GM21381 (cell line): Measurements from ENCODE around the gene ACO1.
"Not testable (repeated sequence)": the region's sequence is repeated elsewhere in the genome, so short reads cannot be mapped to it uniquely, and the experiment has no call there.

Experiments used
- ATAC-seq: cut with Tn5 transposase; IDR thresholded peaks from one replicate; pipeline ENCODE4 v1.9.1; 2021; ENCODE audit warnings: mild to moderate bottlenecking, moderate library complexity; ENCODE audit not compliant: unreplicated experiment

The ACO1 gene

DNA sequence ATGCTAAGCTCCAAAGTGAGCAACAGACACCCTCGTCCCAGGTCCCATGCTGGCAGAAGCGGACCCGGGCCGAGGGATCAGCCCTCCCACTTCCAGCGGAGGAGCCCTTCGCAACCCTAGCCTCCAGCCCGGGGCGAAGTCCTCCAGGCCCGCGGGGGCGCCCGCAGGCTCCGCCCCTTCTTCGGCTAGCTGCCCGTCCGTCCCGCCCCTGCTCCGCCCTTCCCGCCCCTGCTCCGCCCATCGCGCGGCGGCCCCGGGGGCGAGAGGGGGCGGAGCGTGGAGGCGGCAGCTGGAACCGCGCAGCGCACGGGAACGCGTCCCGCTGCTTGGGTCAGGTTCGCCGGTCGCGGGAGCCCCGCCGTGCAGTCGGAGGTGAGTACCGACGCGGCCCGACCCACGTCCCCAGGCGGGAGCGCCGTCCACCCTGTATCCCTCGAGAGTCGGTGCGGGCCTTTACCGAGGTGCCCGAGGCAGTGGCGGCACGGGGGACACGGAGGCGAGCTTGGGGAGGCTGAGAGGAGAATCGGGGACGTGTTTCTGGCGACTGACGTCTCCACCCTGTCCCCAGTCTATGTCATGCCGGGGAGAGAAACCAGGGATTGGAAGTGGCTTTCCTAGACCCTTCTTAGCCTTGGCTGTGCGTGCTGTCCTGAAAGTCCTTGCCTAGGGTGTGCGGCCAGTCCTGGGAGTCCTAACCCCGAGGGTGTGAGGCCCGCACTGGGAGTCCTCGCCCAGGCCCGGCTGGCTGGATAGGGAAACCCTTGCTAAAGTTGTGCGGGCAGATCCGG is at the start of gene ACO1:
ACO1 (plus strand) TSS at position 280 of the 788 bp plus-strand sequence. CDS start 20,864 bp downstream, outside the sequence.
- peak; percentile 97 for ATAC-seq

DNA sequence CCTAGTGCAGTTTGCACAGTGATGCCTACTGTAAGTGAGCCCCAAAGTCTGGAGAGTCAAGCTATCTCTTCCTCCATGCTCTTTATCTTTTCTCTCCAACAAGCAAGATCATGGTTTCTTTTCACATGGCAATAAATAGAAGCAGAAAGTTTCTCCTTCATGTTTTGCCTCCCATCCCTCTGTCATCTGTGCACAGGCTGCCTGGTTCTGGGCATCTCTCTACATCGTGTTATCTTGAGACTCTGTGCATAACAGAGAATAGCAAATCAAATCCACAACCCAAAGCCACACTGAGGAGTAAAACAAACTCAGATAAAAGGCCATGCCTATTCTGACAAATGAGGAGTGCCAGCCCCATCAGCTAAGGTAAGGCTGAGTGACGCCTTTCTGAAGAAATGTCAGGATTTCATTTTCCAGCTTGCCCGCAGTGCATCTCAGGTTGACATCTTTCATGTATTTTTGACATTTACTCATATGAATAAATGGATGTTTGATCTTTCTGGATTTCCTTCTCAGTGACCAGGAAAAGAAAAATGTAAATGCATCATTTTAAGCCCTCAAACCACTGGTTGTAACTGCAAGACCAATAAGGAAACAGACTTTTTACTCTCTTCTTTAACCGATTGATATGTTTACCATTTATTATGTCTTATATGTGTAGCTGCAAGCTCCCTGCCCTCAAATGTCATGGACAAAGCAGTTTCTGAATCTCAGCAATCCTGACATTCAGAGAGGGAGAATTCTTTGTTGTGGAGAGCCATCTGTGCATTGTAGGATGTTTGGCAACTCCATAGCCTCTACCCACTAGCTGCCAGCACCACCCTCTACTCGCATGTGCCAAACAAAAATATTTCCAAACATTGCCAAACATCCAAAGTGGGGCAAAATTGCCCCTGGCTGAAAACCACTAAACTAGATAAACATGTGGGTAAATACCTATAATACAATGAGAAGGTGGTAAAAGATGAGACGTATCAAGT is 49.2 kb upstream of the ACO1 start:
- ATAC-seq: no peak

DNA sequence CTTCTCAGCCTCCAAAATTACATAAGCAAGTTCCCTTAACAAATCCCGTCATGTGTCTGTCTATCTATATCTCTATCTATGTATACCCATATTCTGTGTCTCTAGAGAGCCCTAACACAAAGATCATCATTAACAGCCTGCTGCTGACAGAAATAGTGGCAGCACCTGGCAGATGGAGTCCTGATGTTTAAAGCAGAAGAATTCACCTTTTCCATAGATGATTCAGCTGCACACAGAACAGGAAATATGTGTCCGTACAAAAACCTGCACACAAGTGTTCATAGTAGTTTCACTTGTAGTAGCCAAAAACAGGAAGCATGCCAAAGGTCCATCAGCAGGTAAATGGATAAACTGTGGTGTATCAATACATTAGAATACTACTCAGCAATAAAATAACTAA is 45.0 kb upstream of the ACO1 start:
- ATAC-seq: peak; percentile 58

DNA sequence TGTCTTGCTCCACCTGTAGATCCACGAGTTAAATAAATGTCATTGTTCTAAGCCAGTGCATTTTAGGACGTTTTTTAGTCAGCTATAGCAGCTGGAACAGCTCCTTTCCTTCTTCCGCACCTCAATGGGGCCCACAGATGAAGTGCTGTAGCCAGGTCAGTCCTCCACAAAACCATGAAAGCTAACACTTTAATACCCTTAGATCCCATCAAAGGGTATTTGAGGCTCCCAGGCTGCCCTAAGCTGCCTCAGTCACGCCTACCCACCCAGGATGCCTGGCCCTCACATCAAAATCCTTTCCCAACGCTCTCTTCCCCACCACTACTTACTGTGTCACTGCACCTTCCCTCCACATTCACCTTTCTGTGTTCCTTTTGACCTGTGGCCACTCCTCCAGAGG is 44.1 kb upstream of the ACO1 start:
- no peak for ATAC-seq

DNA sequence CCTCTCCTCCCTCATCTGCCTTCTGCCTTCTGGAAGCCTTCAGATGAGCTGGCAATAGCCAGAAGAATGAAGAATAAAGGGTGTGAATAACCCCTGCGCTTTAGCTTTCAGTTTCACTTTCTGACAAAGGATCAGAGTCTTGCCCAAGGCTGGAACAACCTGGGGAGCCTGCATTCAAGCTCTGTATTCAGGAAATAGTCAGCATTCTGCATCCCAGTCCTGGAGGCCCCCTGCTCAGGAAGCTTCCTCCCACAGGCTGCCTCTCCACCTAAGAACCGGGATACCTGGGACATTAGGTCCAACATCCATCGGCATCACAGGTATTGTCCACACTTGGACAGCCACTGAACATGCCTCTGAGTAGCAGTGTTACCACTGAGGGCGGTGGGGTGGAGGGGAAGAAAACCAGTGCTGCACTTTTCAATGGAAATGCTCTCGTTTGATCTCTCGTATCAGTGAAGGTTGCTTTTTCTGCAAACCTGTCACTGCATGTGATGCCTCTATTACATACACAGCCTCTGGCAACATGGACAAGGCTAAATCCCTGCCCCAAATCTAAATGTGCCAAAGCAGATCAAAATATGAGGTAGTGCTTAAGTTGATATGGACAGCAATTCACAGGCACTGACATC is 39.8 kb upstream of the ACO1 start:
- ATAC-seq: peak; percentile 78

DNA sequence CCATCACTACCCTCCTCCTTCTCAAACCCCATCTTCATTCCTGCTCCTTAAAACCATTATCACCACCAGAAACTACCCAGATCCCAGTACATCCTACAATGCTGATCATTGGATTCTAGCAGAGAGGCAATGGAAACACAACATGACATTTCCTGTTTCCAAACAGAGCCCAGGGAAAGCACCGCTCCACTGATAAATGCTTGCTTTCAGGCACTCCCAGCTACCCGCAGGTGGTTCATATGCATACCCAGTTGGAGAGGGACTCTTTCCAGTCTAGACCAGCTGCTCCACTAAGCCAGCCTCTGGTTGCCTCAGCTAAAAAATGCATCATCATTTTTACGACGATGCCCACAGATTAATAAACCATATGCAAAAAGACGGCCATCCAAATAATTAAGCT is 39.2 kb upstream of the ACO1 start:
- no peak for ATAC-seq

DNA sequence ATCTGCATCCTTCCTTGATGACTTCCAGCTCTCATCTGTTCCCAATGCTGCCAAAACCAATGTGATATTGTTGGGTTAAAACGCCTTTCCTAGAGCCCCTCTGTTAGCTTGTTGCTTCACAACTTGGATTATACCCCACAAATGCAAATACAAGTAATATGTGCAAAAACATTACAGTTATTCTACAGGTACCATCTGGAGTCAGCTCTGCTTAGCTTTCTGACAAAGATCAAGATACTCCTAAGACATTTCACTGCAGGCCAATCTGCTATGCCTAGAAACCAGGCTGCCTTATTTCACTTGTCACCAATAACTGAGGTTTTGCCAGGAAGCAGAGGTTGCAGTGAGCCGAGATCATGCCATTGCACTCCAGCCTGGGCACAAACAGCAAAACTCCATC is 36.9 kb upstream of the ACO1 start:
- no peak for ATAC-seq

DNA sequence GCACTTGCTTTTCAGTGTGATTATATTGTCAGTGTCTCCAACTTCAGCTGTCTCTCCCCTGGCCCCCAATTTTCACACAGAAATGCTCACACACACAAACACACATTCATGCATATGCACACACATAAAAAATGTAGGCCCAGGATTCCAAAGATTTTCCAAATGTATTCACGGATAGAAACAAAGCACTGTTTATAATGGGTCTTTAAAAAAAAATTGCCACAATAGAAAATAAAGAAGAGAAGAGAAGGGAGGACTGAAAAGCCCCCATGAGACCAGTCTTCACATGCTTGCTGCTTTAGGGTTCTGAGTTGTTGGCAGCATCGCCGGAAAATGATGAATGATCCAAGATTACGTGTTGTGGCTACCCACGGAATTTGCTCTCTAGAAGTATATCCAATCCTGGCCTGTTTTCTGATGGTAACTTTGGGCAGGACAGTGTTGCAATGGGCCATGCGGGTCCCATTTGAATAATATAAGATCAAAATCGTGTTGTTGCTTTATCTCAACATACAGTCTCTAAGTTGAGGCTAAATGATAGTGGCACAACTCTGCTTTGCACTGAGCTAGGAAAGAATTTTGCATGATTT is 36.2 kb upstream of the ACO1 start:
- no peak for ATAC-seq

DNA sequence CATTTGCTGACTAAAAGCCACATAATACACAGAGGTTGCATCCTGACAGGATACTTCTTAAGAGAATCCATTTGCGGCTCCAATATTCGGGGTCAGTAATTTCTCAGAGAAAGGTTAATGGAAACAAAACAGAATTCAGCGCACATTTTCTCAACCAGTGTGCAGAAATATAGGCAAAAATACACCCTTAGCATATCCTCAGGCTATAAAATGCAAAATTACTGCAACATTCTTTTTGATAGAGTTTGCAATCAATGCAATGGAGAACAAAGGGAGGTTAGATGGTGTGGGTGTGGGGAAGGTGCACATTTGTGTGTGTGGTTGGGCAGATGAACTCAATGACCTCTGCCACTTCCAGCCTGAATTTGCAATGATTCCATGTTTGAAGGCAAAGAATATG is 35.4 kb upstream of the ACO1 start:
- ATAC-seq: no peak

DNA sequence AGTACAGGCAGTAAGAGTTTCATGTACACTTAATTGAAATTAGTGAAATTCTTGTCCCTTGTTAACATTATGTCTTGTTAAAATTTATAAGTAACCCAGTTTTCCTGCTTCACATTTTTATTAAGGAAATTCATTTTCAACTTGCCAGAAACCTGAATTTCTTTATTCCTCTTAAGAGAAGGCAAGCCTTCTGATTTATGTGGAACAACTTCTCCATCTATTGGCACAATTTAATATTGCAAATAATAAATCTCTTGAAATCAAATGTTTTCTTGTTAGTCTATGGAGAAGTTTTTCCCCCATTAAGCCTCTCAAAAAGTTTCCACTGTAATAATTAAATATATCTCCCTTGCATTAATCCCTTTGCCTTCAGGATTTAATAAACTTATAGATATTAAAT is 33.8 kb upstream of the ACO1 start:
- no peak for ATAC-seq

DNA sequence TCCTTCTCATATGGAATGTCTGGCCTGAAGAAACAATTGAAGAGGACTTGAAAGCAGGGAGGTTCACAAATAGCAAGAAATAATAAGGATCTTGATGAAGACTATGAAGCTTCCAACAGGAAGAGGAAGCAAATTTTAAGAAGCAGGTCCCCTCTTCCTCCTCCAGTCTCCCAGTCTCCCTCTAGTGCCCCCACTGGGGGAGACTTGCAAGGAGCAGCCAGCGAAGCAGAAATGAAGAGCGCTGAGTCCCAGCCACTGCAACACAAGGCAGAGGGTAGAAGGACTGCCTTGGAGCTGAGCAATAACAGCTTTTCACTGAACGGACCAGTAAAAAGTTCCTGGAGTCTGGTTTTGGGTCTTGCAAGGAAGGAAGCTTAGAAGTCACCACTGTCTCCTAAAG is 32.6 kb upstream of the ACO1 start:
- no peak for ATAC-seq

DNA sequence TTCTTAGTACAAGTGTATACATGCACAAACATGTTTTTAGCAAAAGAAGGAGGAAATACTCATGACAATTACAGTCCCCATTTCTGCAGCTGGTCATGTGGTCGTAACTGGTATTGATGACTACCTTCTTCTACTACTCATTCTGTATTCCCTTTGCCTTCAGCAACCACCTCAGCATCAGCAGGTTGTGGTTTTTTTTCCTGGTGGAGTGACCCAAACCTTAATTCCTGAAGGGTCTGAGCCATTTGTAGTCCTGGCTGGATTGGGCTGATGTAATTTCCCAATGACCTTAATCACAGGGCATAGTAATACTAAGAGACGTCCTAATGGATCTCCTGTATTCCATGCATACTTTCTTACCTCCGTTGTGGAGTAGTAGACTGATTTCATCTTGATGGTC is 31.0 kb upstream of the ACO1 start:
- ATAC-seq: not testable (repeated sequence)

DNA sequence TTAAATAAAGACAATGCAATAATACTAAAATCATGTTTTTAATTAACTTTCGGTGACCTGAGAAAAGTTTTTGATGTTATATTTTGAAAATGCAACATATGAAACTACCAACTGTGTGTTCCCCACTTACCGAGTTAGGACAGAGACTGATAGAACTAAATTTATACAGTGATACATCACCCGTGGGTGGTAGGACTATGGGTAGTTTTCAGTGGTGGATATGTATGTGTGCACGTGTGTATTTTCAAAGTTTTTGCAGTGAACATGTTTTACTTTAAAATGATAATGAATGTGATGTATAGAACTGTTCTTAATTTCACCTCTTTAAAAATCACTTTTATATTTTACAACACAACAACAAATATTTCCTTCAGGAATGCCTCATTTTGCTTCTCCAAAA is 25.0 kb upstream of the ACO1 start:
- no peak for ATAC-seq

DNA sequence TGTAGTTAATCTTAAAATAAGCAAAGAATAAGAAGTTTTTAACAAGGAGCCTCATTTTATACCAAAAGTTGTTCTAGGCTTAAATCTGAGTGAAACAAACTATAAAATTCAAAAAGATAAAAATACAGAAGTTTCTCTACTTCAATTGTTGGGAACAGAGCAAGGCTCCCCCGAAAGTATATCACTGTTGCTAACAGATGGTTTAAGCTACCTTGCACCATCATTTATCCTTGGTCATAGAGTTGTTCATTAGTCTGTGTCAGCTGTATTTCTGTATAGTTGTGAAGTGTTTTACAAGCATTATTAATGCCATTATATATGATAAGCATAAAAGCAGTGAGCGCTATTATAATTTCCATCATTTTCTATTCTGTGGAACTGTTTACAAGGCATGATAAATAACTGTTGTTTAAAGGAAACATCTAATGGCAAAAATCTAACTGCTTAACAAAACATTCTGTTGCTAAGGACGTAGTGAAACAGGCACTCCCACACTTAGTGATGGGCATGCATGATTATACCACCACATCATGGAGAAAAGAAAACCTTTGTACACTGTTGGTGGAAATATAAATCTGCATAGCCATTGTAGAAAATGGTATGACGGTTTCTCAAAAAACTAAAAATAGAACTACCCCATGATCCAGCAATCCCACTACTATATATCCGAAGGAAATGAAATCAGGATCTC is 23.3 kb upstream of the ACO1 start:
- no peak for ATAC-seq

DNA sequence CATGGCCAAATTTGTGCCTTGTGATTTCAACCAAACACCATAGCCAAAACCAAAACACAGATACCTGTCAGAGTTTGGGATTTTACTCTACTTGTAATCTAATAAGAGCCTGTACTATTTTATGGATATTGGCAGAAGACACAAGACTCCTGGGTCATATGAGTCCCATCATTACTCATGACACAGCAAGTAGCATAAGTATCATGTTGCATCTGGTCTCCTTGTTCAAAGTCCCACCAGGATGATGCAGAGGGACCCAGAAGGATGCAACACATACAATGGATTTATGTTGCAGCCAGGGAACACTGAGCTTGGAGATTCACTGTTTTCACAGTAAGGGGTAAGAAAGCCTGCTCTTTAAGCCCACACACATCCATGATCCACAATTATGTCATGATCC is 13.2 kb upstream of the ACO1 start:
- ATAC-seq: no peak

DNA sequence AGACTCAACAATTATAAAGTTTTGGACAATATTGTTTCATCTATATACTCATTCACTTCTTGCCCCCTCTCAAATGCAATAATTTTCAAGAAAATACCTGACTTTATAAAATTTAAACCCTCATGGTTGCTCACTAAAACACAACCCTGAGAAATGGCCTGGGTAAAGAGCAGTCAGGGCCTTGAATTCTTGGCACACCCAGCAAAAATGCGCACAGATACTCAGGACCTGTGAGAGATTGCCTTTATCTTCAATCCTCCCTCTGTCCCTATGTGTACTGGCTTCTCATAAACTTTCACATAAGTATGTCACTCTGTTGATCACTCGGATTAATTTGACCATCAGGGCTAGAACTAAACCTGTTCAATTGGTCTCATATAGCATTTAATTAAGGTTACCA is 12.8 kb upstream of the ACO1 start:
- no peak for ATAC-seq

DNA sequence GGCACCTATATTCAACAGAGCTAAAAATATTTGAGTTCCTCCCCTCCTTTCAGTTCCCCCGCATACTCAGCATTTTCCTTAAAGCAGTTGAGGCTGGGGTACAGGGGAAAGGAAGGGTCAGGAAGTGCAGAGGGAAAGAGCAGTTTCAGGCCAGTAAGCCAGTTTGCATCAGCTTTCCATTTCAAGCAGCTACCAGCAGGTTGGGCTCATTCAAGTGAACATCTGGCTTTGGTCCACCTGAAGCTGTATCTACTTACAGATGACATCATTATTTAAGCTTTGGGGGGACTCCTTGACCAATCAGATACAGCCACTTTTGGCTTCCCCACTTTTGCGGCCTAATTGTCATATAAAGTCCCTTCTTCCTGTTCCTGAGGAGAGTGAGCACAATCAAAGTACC is 8.2 kb upstream of the ACO1 start:
- no peak for ATAC-seq

DNA sequence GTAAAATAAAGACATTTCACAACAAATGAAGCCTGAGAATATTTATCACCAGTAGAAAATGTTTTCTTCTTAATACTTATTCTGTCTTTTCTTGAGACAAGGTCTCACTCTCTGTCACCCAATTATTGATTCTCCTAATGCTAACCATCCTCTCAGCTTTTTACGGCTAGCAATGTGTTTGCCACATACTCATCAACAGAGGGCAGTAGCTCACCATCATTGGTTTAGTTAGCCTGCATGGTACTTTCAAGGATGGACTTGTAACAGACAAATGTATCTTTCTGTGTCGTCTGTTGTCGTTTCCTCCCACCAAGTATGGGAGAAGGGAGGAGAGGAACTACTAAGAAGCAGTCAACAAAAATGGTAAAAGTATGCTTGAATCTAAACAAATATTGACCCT is 5.9 kb upstream of the ACO1 start:
- ATAC-seq: peak; percentile 68

DNA sequence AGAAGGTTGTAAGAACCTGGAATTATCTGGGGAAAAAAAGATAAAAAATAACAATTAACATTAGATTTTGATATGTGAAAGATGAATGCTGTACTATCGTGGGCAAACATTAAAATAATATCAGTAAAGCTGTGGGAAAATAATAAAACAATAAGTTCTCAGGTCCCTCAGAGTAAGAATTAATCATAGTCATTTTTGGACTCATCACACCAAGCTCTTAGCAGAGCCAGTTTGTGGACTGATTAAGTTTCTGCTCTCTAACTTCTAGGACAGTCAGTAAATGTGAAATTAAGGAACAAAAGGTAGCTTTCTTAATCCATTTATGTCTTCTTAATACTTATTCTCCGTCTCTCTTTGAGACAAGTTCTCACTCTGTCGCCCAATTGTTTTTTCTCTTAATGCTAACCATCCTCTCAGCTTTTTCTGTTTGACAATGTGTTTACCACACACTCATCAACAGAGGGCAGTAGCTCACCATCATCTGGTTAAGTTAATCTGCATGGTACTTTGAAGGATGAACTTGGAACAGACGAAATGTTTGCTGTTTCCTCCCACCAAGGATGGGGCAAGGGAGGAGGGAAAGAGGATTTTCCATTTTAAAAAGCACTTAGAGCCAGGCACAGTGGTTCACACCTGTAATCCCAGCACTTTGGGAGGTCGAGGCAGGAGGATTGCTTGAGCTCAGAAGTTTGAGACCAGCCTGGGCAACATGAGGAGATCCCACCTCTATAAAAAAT is 5.3 kb upstream of the ACO1 start:
- ATAC-seq: peak; percentile 78

DNA sequence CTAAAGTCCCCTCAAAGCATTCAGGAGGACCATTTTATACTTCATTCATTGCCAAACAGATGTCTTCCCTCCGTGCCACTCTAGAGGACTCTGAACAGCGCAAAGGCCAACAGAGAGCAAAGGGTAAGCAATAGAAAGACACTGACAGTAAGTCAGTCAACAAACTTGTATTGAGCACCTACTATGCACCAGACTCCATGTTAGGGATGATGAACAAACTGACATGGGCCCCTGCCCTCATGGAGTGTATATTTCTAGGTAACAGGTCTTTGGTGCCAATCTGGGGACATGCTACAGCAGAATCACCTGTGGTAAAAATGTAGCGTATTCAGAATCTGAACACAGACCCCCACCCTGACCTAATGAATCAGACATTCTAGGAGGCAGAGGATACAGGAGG is 3.5 kb upstream of the ACO1 start:
- ATAC-seq: no peak
